Measurements from ENCODE around the gene B3GALT4. TPM values are rescaled to one million over a fixed set of nuclear protein-coding genes. Genes with fewer than 3 reads are reported as not detected.
A peak's percentile ranks its signal among the peaks of the same experiment; 100 is the strongest.

Gene B3GALT4
- total and polyA plus RNA-seq, 2 of the 13 experiments (the other 11 are each of a cell fraction or from before 2014, with no cell fraction given) = 0.04 to 0.27 TPM

DNA sequence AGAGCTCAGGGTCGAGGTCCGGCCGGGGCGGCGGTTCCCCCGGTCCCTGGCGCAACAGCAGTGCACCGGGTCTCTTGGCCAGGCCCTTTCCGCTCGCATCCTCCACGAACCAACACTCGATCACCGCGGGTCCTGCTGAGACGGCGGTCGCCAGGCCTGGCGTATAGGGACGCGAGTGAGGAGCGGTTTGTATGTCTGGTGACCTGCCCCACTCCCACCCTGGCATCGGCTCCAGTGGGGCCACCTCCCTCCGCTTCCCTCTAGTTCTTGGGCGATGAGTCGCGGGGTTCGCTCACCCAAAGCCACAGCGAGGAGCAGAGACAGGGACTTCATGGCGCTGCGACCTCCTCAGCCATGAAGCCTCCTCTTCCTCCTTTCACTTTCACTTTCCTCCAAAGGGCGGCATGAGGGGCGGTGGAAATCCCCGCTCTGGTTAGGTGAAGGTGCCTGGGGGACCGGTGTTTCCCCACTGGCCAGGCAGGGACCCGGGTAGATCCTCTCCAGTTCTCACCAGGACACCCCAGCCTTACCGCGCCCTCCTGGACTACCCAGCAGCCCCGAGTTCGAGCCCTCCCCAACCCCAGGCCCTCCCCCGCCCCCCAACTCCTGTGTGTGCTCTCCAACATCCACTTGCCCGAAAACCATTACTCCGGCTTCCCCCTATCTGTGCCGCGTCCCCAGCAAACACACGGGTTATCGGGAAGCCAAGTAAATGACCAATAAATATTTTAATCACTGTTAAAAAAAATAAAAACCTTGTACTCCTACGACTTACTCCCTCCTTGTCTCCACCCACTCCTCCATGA is 37.0 kb downstream of the B3GALT4 start, which contains the start of gene TAPBP (continued):
- TF ChIP-seq HDAC1 (CRISPR knock-in tag; IDR thresholded peaks at IDR 0.05) (peak; percentile 74), PTBP1 (IDR thresholded peaks at IDR 0.05; ENCODE audit: low read depth, low read length, poor library complexity, severe bottlenecking) (no peak), HMG20B (CRISPR knock-in tag; conservative IDR thresholded peaks at IDR 0.05) (peak; percentile 42; the same call in 1 of the 2 replicates)
- TF ChIP-seq, protein P1, sequence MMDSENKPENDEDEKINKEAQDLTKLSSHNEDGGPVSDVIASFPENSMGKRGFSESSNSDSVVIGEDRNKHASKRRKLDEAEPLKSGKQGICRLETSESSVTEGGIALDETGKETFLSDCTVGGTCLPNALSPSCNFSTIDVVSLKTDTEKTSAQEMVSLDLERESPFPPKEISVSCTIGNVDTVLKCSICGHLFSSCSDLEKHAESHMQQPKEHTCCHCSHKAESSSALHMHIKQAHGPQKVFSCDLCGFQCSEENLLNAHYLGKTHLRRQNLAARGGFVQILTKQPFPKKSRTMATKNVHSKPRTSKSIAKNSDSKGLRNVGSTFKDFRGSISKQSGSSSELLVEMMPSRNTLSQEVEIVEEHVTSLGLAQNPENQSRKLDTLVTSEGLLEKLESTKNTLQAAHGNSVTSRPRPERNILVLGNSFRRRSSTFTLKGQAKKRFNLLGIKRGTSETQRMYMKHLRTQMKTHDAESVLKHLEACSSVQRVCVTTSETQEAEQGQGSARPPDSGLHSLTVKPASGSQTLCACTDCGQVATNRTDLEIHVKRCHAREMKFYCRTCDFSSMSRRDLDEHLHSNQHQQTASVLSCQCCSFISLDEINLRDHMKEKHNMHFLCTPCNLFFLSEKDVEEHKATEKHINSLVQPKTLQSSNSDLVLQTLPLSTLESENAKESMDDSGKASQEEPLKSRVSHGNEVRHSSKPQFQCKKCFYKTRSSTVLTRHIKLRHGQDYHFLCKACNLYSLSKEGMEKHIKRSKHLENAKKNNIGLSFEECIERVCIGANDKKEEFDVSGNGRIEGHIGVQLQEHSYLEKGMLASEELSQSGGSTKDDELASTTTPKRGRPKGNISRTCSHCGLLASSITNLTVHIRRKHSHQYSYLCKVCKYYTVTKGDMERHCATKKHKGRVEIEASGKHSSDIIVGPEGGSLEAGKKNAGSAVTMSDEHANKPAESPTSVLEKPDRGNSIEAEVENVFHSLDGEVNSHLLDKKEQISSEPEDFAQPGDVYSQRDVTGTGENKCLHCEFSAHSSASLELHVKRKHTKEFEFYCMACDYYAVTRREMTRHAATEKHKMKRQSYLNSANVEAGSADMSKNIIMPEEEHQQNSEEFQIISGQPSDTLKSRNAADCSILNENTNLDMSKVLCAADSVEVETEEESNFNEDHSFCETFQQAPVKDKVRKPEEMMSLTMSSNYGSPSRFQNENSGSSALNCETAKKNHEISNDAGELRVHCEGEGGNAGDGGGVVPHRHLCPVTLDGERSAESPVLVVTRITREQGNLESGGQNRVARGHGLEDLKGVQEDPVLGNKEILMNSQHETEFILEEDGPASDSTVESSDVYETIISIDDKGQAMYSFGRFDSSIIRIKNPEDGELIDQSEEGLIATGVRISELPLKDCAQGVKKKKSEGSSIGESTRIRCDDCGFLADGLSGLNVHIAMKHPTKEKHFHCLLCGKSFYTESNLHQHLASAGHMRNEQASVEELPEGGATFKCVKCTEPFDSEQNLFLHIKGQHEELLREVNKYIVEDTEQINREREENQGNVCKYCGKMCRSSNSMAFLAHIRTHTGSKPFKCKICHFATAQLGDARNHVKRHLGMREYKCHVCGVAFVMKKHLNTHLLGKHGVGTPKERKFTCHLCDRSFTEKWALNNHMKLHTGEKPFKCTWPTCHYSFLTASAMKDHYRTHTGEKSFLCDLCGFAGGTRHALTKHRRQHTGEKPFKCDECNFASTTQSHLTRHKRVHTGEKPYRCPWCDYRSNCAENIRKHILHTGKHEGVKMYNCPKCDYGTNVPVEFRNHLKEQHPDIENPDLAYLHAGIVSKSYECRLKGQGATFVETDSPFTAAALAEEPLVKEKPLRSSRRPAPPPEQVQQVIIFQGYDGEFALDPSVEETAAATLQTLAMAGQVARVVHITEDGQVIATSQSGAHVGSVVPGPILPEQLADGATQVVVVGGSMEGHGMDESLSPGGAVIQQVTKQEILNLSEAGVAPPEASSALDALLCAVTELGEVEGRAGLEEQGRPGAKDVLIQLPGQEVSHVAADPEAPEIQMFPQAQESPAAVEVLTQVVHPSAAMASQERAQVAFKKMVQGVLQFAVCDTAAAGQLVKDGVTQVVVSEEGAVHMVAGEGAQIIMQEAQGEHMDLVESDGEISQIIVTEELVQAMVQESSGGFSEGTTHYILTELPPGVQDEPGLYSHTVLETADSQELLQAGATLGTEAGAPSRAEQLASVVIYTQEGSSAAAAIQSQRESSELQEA (CRISPR knock-in tag; IDR thresholded peaks at IDR 0.05; ENCODE audit: not compliant biosample characterization) = no peak
- TF ChIP-seq, protein P2, sequence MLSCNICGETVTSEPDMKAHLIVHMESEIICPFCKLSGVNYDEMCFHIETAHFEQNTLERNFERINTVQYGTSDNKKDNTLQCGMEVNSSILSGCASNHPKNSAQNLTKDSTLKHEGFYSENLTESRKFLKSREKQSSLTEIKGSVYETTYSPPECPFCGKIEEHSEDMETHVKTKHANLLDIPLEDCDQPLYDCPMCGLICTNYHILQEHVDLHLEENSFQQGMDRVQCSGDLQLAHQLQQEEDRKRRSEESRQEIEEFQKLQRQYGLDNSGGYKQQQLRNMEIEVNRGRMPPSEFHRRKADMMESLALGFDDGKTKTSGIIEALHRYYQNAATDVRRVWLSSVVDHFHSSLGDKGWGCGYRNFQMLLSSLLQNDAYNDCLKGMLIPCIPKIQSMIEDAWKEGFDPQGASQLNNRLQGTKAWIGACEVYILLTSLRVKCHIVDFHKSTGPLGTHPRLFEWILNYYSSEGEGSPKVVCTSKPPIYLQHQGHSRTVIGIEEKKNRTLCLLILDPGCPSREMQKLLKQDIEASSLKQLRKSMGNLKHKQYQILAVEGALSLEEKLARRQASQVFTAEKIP (CRISPR knock-in tag; IDR thresholded peaks at IDR 0.05; ENCODE audit: borderline replicate concordance) = no peak
- TF ChIP-seq, protein P3, sequence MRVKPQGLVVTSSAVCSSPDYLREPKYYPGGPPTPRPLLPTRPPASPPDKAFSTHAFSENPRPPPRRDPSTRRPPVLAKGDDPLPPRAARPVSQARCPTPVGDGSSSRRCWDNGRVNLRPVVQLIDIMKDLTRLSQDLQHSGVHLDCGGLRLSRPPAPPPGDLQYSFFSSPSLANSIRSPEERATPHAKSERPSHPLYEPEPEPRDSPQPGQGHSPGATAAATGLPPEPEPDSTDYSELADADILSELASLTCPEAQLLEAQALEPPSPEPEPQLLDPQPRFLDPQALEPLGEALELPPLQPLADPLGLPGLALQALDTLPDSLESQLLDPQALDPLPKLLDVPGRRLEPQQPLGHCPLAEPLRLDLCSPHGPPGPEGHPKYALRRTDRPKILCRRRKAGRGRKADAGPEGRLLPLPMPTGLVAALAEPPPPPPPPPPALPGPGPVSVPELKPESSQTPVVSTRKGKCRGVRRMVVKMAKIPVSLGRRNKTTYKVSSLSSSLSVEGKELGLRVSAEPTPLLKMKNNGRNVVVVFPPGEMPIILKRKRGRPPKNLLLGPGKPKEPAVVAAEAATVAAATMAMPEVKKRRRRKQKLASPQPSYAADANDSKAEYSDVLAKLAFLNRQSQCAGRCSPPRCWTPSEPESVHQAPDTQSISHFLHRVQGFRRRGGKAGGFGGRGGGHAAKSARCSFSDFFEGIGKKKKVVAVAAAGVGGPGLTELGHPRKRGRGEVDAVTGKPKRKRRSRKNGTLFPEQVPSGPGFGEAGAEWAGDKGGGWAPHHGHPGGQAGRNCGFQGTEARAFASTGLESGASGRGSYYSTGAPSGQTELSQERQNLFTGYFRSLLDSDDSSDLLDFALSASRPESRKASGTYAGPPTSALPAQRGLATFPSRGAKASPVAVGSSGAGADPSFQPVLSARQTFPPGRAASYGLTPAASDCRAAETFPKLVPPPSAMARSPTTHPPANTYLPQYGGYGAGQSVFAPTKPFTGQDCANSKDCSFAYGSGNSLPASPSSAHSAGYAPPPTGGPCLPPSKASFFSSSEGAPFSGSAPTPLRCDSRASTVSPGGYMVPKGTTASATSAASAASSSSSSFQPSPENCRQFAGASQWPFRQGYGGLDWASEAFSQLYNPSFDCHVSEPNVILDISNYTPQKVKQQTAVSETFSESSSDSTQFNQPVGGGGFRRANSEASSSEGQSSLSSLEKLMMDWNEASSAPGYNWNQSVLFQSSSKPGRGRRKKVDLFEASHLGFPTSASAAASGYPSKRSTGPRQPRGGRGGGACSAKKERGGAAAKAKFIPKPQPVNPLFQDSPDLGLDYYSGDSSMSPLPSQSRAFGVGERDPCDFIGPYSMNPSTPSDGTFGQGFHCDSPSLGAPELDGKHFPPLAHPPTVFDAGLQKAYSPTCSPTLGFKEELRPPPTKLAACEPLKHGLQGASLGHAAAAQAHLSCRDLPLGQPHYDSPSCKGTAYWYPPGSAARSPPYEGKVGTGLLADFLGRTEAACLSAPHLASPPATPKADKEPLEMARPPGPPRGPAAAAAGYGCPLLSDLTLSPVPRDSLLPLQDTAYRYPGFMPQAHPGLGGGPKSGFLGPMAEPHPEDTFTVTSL (CRISPR knock-in tag; IDR thresholded peaks at IDR 0.05; ENCODE audit: borderline replicate concordance) = 0 out of 2 replicates have a peak, but pooled peaks have one; percentile 36
